ENCODE results near the gene SMC1B.
A peak's percentile ranks its signal among the peaks of the same experiment; 100 is the strongest.
"Not testable (repeated sequence)": the region's sequence is repeated elsewhere in the genome, so short reads cannot be mapped to it uniquely, and the experiment has no call there.

The SMC1B gene, protein sequence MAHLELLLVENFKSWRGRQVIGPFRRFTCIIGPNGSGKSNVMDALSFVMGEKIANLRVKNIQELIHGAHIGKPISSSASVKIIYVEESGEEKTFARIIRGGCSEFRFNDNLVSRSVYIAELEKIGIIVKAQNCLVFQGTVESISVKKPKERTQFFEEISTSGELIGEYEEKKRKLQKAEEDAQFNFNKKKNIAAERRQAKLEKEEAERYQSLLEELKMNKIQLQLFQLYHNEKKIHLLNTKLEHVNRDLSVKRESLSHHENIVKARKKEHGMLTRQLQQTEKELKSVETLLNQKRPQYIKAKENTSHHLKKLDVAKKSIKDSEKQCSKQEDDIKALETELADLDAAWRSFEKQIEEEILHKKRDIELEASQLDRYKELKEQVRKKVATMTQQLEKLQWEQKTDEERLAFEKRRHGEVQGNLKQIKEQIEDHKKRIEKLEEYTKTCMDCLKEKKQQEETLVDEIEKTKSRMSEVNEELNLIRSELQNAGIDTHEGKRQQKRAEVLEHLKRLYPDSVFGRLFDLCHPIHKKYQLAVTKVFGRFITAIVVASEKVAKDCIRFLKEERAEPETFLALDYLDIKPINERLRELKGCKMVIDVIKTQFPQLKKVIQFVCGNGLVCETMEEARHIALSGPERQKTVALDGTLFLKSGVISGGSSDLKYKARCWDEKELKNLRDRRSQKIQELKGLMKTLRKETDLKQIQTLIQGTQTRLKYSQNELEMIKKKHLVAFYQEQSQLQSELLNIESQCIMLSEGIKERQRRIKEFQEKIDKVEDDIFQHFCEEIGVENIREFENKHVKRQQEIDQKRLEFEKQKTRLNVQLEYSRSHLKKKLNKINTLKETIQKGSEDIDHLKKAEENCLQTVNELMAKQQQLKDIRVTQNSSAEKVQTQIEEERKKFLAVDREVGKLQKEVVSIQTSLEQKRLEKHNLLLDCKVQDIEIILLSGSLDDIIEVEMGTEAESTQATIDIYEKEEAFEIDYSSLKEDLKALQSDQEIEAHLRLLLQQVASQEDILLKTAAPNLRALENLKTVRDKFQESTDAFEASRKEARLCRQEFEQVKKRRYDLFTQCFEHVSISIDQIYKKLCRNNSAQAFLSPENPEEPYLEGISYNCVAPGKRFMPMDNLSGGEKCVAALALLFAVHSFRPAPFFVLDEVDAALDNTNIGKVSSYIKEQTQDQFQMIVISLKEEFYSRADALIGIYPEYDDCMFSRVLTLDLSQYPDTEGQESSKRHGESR

DNA sequence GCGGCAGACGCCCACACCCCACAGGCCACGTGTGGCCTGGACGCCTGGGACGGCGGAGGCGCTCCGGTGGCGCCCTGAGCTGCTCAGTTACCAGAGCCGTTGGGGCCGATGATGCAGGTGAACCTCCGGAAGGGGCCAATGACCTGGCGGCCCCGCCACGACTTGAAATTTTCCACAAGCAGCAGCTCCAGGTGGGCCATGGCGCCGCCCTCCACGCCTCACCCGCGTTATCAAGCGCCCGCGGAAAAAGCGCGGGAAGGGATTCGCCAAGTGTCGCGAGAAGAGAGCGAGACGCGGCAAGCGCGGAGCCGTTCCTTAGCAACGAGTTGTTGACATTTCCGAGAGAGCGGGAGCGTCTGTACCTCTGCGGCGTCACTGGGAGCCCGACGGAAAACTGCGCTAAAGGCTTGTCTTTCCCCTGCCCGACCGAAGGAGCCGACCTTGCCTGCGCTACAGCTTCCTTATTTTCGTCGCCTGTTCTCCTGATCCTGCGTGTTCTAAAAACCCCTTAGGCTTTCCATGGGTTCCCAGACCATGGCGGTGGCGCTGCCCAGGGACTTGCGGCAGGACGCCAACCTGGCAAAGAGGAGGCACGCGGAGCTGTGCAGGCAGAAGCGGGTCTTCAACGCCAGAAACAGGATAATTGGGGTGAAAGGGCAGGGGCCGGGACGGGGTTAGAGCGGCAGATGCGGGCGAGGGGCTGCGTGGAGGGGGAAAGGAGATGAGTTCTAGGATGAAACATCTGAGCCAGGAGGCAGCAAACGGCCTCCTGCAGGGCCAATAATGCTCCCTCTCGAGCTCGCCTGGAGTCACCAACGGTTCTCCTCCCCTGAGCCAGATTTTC is at the start of gene SMC1B, which contains the start of gene RIBC2:
SMC1B (minus strand) TSS at position 232 of the 844 bp plus-strand sequence; CDS start at position 200, 32 bp downstream.
RIBC2 (plus strand) TSS at position 326 of the 844 bp plus-strand sequence; CDS start at position 520, 194 bp downstream.
- DNase-seq (ENCODE audit: low spot score), result peak; percentile 97

DNA sequence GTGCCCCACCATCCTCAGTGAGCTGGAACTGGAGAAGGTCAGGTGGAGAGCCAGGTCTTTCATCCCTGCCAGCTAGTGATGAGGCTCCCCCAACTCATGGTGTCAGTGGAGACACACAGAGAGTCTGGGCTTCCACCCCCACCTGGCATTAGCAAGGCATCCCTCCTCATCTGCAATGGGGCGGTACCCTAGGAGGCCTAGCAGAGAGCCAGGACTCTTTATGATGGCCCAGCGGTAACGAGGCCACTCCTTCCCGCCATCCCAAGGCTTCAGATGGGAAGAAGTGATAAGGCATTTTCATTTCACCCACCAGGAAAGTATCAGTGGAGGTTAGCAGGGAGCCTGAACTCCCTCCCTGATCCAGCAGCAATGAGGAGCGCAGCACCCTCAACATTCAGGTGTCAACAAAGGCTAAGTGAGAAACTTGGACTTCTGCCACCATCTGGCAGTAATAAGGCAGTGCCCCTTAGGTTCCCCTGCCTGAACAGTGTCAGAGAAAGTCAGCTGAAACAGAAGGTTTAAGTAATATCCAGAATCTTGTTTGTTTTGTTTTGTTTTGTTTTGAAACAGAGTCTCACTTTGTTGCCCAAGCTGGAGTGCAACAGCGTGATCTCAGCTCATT is 48.7 kb upstream of the SMC1B start:
- DNase-seq (ENCODE audit: low spot score), result no peak

DNA sequence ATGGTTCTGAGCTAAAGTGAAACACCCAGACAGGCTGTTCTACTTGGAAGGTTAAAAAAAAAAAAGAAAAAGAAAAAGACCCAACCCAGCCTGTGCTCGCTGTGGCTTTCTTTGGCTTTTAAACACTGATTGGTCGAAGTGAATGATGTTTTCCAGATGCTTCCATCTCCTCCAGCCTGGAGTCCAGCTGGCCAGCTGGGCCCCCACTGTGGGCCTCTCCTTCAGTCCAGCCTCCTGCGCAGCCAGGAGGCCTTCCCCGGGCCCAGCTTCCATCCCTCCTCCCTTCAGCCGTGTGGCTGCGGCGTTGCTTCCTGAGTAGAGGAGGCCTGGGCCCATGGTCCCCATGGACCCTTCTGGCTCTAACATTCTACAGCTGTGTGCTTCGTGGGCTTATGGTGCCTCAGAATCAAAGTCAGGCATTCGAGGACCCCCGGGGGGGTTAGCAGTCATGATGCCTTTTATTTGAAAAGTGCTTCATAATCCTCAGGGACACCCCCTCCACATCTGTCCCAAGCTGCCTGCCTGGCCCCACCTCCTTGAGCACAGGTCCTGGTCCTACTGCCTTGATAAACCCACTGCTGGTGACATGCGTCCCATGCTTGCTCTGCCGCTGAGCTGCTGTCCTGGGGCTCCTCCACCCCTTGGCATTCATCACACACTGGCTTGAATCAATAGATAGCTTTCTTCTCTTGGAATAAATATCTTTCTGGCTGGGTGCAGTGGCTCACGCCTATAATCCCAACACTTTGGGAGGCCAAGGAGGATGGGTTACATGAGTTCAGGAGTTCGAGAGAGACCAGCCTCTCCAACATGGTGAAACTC is 47.1 kb upstream of the SMC1B start:
- DNase-seq (ENCODE audit: low spot score), result peak; percentile 68

DNA sequence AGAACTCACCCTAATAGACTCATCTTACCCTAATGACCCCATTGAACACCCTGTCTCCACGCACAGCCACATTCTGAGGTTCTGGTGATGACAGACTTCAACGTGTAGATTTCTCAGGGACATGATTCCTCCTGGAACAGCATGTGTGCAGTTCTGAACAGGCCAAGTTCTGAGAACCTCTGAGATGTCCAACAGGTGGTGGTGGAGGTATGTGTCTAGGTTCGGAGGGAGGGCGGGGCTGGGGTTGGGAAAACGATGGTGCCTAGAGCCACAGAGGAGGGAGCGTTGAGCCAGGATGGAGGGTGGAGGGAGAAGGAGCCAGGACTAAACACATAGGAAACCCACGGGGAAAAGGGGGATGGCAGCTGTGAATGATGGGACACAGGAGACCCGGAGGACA is 45.8 kb upstream of the SMC1B start:
- no peak for DNase-seq (ENCODE audit: low spot score)

DNA sequence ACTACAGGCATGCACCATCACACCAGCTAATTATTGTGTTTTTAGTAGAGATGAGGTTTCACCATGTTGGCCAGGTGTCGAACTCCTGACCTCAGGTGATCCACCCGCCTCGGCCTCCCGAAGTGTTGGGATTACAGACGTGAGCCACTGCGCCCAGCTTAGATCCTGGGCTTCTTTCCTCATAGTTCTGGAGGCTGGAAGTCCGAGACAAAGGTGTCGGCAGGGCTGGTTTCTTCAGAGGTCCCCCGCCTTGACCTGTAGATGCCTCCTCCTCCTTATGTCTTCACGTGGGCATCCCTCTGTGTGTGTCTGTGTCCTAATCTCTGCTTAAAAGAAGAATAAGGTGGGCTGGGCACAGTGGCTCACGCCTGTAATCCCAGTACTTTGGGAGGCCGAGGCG is 45.1 kb upstream of the SMC1B start:
- no peak for DNase-seq (ENCODE audit: low spot score)

DNA sequence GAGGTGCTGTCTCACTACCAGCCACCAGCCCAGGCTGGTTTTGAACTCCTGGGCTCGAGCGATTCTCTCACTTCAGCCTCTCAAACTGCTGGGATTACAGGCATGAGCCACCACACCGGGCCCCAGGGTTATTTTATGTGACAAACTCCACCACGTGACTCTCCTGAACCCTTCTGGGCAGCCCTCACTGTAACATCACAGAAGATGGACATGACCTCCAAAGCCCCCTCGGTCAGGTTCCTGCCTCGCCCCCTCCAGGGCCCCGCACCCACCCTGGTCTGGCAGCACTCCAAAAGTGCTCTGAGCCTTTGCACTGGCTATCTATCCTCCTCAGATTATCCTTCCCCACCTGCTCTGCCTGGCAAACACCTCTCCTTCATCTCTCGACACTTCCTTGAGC is 43.4 kb upstream of the SMC1B start:
- no peak for DNase-seq (ENCODE audit: low spot score)

DNA sequence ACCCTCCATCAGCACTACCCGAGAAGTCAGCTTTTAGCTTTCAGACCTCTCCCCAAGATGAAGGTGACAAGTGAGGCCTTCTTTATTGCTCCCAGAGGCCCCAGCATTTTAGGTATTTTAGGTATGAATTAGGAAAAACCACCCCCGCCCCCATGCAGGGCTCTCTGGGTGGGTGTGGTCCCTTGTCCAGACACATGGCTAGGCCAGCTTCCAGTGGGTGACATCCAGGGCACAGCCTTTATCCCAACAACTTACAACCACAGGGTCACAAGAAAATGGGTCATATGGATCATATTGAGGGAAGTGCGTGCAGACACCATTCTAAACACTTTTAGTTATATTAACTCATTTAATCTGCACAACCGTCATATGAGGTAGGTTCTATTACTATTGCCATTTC is 42.2 kb upstream of the SMC1B start:
- no peak for DNase-seq (ENCODE audit: low spot score)

DNA sequence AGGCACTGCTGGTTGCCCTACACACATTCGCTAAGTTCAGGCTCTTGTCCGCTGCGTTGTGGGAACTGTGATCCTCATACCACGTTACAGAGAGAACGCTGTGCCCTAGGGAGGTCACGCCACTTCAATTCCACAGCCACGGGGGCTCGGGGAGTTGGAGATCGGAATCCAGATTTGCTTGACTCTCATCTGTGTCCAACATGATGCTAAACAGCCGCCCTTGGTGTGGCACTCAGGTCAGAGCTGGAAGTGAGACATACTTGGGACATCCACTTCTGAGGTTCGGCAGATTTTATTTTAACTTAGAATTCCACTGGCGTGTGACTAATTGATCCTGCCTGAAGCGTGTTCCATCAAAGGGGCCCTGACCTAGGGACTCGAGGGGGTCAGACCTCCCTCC is 41.8 kb upstream of the SMC1B start:
- DNase-seq (ENCODE audit: low spot score), result no peak

DNA sequence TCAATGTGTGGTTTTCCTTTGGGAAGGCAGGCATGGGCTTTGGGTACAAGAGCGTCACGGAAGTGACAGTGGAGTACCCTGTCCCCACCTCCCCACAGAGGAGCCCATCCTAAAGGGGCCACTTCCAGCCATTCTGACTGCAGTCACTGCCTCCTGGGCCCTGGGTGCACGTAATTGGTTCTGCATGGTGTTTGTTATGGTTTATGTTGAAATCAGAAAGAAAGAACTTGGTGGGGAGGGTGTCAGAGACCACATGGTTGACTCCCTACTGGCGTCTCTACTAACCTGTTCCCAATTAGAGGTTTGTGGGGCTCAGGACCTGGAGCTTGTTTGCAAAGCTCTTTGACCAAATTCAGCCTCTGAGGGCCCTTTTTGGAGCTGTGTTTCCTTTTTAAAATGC is 40.9 kb upstream of the SMC1B start:
- peak; percentile 71 for DNase-seq (ENCODE audit: low spot score)

DNA sequence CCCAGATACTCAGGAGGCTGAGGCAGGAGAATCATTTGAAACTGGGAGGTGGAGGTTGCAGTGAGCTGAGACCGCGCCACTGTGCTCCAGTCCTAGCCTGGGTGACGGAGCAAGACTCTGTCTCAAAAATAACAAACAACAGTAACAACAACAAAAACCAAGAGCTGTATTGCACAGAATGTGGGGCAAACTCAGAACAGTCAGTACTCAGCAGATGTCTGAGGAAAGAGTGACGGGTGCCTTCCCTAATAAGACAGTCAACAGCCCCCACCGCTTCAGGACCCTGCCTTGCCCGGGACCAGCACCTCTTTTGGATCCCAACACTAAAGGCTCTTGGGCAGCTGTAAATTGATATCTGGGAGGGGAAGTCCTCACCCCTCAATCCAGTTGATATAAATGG is 40.4 kb upstream of the SMC1B start:
- no peak for DNase-seq (ENCODE audit: low spot score)

DNA sequence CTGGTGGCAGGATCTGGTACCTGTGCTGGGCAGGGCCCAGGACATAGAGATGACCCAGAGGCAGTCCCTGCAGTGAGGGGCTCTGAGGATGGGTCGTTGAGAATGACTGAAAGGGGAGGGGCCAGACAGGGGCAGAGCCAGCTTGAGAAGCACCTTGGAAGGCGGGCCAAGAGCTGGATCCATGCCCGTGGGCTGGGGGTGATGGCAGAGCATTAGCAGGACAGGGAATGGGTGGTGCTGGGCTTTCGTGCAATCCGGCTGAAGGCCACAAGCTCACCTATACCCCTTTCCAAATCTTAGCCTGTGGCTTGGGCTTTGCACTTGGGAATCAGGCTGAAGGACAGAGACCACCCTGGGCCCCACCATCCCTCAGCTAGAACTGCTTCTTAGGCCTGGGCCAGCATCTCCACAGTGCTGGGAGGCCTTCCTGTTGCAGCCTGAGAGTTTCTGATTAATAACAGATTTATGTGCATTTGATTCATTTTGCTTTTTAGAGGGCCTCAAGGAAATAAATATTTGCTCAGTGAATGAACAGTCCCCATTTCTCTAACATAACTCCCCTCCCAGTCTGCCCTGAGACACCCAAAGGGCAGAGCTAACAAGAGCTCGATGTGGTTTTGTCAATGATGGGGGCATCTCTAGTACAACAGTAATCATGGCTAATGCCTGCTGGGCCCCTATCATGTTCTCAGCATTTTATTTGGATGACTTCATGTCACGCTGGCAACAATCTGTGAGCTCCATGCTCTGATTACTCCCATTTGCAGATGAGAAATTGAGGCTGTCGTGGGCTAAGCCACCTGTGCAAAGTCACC is 39.4 kb upstream of the SMC1B start:
- peak; percentile 51 for DNase-seq (ENCODE audit: low spot score)

DNA sequence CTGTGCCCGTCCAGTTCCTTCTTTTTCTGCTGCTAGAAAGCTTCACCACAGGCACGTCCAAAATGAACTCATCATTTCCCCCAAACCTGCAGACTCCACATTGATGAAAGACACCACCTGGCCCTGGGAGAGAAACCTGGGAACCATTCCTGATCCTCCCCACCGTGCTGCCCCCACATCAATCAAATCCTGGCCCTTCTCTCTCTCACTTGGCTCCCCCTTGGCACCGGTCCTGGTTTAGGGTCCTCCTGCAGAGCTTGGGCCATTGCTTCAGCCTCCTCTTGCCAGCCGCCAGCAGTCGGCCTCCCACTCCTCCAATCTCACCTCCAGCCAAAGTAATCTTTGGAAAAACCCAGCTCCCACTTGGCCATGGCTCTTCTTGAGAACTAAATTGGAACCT is 38.6 kb upstream of the SMC1B start:
- no peak for DNase-seq (ENCODE audit: low spot score)

DNA sequence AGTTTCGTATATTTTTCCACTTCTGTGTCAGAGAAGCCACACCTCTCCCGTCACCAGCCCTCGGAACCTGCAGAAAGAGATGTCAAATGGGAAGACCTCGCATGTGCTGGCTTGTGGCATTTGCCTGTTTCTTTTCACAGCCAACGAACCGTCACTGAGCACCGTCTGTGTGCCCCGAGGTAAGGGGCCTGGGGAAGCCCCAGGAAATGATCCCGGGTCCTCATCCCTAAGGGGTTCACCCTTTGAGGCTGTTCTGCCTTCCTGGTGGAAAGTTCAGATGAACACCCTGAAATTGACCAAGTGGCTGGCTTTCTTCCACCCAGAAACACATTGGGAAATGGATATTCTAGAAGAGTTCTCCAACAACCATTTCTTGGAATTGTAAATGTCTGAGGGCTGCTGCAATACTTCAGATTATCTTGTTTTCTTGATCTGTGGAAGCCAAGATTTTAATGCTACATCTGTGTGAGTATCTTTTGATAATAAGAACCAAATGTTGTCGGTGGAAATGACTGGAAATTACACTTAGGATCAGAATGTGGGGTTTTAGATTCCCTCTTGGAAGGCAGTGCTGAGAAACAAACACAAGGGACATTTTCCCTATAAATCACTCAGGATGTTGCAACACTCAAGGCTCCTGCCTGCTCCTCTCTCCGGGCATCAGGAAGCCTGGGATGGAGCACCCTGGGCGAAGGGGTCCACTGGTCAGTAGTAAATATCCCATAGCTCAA is 37.7 kb upstream of the SMC1B start:
- peak; percentile 77 for DNase-seq (ENCODE audit: low spot score)

DNA sequence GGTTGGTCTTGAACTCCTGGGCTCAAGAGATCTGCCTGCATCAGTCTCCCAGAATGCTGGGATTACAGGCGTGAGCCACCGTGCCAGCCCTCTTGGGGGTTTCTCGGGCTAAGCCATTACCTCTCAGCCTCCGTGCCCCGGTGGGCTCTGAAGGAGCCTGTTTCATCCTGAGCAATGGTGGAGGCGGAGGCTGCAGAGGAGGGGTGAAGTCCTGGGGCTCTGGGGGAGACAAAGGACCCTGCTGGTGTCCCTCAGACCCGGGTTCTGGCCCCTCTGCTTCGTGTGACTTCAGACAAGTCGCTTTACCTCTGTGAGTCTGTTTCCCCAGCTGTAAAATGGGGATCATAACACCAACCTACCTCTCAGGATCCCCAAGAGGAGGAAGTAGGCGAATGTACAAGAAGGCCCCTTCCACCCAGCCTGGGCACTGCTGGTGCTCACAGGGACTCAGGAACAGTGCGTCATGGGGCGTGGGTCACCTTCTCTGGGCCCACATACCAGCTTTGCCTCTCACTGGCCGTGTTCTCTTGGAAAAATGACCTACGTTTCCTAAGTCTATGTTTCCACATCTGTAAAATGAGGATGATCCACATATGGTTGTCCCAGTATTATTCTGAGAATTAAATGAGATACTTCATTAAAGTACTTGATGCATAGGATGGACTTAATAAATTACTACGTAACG is 36.8 kb upstream of the SMC1B start:
- DNase-seq (ENCODE audit: low spot score), result no peak

DNA sequence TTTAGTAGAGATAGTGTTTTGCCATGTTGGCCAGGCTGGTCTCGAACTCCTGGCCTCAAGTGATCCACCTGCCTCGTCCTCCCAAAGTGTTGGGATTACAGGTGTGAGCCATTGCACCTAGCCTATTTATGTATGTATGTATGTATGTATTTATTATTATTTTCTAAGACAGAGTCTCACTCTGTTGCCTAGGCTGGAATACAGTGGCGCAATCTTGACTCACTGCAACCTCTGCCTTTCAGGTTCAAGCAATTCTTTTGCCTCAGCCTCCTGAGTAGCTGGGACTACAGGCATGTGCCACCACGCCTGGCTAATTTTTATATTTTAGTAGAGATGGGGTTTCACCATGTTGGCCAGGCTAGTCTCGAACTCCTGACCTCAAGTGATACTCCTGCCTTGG is 36.0 kb upstream of the SMC1B start:
- not testable (repeated sequence) for DNase-seq (ENCODE audit: low spot score)

DNA sequence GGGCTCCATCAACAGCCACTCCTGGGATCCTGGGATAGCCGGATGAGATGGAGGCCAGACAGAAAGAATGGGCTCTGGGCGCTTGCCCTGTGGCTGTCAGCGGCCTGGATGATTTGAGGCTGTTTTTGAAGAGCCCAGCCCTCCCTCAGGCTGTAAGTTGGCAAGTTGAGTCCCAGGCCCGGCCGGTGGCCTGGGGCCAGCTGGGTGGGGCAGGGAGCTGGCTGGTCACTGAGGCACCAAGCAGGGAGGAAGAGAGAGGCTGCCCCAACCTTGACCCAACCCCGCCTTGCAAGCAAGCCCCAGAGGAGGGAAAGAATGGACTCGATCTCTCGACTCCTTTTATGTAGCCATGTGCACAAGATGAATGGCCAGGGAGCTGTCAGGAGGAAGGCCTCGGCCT is 35.0 kb upstream of the SMC1B start:
- DNase-seq (ENCODE audit: low spot score), result peak; percentile 69

DNA sequence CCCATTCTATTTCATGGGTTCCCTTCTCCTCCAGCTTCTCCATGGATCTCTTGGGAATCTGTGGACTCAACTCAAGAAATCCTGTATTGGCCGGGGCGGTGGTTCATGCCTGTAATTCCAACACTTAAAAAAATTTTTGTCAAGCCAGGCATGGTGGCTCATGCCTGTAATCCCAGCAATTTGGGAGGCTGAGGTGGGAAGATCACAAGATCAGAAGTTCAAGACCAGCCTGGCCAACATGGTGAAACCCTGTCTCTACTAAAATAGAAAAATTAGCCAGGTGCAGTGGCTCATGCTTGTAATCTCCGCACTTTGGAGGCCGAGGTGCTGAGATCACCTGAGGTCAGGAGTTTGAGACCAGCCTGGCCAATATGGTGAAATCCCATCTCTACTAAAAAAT is 34.2 kb upstream of the SMC1B start:
- DNase-seq (ENCODE audit: low spot score), result not testable (repeated sequence)

DNA sequence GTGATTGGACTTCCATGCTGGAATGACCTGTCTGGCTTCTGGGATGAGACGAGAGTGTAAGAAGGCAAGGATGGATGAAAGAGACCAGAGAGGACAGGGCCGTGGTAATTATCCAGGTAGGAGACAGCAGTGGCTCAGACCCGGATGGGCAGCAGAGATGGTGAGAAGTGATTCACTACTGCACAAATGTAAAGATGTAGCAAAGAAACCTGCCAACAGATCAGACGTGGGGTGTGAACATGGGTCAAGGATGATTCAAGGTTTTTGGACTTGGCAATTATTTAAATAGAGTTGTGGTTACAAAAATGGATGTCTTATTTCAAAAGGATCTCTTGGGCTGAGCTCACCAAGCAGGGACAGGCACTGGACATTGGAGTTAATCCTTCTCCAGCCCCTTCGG is 32.8 kb upstream of the SMC1B start:
- DNase-seq (ENCODE audit: low spot score), result peak; percentile 49

Data from AG20443 (cell line).